ENCODE measurements around the gene FHIT.

DNA sequence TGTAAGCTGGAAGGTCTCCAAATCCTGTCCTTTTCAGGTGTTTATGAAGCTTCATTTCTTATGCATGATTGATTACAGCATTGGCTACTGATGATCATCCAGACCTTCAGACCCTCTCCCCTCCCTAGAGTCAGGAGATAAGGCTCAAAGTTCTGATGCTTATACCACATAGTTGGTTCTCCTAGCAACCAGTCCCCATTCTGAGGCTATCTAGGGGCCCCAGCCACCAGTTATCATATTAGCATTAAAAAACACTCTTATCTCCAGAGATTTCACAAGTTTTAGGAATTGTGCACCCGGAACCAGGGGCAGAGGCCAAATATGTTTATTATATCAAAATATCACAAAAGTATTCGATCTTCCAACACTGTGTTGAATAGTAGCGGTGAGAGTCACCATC is 953.1 kb downstream of the FHIT start:
- TF ChIP-seq POLR2A (IDR thresholded peaks at IDR 0.05): no peak
- TF ChIP-seq, protein P1, sequence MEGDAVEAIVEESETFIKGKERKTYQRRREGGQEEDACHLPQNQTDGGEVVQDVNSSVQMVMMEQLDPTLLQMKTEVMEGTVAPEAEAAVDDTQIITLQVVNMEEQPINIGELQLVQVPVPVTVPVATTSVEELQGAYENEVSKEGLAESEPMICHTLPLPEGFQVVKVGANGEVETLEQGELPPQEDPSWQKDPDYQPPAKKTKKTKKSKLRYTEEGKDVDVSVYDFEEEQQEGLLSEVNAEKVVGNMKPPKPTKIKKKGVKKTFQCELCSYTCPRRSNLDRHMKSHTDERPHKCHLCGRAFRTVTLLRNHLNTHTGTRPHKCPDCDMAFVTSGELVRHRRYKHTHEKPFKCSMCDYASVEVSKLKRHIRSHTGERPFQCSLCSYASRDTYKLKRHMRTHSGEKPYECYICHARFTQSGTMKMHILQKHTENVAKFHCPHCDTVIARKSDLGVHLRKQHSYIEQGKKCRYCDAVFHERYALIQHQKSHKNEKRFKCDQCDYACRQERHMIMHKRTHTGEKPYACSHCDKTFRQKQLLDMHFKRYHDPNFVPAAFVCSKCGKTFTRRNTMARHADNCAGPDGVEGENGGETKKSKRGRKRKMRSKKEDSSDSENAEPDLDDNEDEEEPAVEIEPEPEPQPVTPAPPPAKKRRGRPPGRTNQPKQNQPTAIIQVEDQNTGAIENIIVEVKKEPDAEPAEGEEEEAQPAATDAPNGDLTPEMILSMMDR (IDR thresholded peaks at IDR 0.05): no peak
